HuH-7 (cell line): ENCODE data around the gene MFSD6.

Source experiments
- DNase-seq: peaks from one replicate; pipeline ENCODE4 v3.0.0; 2011; ENCODE audit warnings: low spot score

MFSD6 gene

DNA sequence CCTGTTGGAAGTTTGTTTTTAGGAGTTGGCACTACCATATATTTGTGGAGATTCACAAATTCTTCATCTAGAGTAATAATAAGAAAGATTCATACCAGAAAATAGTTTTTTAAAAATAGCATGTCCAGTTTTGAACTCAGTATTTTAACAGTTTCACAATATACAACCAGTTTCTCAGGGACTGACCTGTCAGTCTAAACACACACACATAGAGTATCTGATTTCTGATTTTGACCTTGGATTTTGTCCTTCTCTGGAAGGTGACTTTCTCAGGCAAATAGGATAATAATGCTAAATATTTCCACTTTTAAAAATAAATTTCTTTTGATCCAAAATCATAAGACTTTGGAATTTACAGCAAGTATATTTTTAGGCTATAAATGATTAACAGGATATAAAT lies 32.0 kb downstream of the MFSD6 start:
- no peak for DNase-seq

DNA sequence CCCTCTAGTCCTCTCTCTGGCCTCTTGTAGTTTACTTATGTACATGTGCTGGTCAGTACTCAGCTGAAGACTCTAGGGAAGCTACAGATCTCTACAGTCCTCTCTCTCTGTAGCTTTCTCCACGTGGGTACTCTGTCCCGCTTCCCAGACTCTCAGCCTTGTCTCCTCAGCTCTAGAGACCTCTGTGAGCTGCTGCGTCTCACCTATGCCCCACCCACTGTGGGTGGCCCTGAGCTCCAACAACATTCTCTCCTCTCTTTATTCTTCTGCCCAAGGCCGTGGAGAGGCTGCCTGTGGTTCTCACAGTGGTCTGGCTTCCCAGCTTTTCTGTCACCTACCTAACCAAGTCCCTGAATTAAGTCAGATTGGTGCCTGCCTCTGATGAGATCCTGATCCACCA lies 33.4 kb downstream of the MFSD6 start:
- DNase-seq, result no peak

DNA sequence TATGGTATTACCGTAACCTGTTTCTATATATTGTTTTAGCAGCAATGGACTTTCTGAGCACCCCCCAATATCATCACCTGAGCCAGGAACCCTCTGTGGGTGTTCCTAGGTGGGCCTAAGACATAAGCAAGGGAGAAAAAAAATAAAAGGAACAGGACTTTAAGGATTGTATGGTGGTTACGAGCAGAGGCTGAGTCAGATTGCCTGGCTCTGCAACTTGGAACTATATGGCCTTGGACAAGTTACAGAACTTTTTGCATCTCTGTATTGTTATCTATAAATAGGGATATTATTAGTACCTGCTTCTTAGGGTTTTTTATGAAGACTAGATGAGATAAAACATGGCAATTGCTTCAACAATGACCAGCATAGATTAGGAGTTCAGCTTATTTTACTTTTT lies 34.9 kb downstream of the MFSD6 start:
- DNase-seq, result no peak

DNA sequence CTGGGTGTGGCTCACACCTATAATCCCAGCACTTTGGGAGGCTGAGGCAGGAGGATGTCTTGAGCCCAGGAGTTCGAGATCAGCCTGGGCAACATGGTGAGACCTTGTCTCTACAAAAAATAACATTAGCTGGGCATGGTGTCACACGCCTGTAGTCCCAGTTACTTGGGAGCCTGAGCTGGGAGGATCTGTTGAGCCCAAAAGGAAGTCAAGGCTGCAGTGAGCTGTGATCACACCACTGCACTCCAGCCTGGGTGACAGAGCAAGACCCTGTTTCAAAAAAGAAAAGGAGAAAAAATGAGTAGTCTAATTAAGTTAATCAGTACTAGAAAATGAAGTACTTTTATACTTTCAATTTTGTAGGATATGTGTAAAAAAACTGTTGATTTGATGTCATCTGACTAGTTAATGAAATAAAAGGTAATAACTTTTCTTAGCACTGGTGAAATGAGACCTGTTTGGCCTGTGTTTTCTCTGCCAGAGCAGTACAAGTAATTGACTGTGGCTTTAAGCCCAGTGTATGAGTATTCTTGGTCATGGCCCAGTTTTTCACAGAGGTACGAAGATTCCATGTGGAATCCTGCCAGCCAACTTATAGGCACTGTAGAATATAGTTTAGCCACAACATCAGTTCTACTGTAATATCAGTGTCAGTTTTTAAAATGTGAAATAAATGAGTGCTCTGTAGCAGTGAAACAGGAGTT lies 35.8 kb downstream of the MFSD6 start:
- no peak for DNase-seq

DNA sequence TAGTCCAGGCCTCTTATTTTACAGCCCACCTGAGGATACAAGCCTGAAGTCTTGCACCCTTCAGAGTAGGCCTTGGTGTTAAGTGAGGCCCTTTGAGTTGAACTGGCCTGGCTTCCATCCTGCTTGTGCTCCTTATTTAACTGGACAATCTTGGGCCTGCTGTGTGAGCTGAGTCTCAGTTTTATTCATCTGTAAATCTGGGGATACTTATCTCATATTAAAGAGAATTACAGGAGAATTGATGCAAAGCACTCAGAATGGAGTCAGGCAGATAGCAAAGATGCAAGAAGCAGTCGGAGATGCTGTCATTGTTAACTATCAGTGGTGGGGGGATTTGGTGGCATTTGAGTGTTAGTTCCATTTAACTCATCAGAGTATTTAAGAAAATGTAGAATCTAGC lies 36.8 kb downstream of the MFSD6 start:
- no peak for DNase-seq

DNA sequence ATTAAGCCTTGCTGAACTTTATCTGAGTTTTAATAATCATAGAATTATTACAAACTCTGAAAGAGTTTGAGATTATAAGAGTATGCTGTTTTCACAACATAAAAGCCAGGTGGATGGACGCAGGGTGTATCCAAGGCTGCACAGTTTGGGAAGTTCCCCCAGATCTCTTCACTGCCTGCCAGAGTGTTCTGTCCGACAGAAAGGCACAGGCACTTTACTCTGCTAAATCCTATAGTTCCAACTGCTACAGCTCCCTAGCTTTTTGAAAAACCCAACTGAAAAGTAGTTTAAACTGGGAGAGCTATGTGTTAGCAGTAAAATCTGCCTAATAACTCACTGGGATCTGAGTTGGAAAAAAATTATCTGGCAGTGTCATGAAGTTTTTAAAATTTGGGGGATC lies 38.0 kb downstream of the MFSD6 start:
- no peak for DNase-seq

DNA sequence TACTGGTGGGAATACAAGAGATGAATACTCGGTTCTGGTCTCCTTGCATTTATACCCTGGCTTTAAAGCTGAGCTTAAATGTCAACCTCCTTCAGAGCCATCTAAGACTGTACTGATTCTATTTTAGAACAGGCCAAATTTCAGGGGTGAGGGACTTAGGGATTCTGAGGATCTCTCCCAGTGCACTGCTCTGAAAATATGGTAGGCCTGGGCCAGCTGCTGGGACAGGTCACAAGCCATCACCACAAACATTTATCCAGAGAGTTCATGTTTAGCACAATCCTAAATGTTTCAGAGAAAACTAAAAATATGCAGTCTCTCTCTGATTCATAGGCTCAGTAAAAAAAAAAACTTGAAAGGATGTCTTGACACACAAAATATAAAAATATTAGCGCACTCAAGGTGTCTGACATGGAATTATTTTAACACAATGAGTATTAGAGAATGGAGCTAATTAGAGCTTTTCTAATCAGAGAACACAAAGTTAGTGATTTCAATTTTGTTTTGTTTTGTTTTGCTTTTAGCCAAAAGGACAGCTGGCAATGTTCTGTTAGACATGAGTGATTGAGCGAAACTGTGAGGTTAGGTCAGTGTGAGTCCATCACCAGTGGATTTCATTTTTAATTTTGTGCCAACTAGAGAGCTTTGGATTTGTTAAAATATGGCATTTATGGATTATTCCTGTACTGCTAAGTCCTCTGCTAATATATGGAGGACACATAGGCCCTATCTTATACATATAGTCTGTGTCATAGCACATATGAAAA lies 38.8 kb downstream of the MFSD6 start:
- DNase-seq, result no peak

DNA sequence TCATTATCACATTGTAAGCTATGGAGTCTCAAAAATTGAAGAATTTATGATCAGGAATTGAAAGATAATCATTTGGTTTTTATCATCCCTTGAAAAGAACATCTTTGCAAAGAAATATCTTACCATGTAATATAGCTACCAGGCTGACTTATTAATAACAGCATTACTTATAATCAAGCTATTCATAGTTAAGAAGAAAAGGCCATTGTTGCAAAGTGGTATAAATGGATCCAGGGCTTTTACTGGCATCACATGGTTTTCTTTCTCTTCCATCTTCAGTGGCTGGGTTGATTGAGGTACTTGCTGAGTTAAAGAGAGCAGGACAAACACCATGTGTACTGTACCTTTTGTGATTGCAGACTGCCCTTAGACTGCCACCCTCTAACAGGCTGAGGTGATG lies 39.6 kb downstream of the MFSD6 start:
- DNase-seq, result no peak

DNA sequence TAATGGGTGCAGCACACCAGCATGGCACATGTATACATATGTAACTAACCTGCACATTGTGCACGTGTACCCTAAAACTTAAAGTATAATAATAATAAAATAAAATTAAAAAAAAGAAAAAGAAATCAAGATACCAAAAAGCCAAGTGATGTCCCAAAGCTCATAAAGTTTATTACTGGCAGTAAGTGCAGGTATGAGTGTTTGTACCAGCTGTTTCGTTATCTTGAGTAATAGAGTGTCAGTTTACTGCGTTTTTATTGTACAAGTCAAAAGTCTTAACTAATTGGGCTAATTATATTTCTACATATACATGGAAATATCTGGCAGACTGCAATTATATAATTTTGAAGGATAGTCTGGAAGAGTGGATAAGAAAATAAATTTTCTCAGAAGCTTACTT lies 41.8 kb downstream of the MFSD6 start:
- DNase-seq, result no peak

DNA sequence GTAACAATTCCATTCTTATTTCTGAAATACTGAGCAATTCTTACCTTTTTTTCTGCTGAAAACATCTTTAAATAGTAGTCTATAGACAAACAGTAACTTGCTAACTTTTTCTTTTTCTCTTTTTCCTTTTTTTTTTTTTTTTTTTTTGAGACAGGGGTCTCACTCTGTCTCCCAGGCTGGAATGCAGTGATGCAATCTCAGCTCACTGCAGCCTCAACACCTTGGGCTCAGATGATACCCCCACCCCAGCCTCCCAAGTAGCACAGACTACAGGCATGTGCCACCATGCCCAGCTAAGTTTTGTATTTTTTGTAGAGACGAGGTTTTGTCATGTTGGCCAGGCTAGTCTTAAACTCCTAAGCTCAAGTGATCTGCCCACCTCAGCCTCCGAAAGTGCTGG lies 42.2 kb downstream of the MFSD6 start:
- DNase-seq, result no peak

DNA sequence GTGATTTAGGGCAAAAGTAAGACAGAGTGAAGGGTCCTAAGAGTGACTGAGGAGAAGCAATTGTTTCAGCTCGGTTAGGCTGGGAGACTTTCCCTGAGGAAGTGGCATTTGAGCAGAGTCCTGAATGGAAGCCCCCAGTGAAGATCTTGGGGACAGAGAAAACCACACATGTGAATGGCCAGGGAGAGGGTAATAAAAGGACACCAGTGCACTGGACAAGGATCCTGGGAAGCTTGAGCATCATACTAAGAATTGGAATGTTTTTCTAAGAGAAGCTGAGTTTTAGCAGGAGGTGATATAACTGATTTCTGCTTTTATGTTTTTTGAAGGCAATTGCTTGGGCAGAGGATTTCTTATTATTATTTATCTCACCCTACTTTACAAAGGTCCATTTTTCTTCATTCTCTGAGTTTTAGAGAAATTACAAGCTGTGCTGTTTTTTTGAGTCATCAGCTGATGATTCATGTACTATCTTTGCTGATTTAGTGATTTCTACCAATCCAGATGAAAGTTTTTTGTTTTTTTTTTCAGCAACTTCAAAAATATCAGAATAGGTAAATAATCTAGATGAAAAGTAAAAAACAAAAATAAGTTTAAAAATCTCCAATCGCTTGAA lies 43.5 kb downstream of the MFSD6 start:
- no peak for DNase-seq

DNA sequence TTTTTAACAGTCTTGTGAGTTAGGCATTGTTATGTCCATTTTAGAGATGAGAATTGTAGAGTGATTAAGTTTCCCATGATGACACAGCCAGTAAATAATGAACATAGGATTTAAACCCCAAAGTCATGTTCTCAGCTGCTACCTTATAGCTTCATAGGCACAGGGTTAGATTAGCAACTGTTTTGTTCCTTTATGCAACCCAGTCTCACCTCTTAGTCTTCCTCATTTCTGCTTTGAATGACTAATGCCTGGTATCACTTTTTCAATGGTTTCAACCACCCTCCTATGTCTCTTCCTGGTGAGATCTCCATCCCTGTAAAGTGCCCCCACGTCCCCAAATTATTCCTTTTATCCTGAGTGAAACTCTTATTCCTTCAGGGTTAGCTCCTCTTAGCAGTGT lies 44.3 kb downstream of the MFSD6 start:
- no peak for DNase-seq

DNA sequence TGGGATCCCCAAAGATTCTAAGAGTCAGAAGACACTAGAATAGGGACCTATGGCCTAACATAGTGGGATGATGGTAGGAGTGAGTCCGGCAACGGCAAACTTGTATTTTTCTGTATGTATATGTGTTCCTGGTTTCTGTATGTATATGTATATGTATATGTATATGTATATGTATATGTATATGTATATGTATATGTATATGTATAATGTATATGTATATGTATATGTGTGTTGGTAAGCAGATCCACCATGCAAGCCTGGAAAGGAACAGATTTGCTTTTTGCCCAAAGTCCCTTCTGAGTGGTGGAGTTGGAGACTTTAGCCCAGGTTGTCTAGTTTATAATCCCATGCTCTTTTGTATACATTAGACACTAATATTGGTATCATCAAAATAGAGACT lies 46.6 kb downstream of the MFSD6 start:
- DNase-seq, result no peak

DNA sequence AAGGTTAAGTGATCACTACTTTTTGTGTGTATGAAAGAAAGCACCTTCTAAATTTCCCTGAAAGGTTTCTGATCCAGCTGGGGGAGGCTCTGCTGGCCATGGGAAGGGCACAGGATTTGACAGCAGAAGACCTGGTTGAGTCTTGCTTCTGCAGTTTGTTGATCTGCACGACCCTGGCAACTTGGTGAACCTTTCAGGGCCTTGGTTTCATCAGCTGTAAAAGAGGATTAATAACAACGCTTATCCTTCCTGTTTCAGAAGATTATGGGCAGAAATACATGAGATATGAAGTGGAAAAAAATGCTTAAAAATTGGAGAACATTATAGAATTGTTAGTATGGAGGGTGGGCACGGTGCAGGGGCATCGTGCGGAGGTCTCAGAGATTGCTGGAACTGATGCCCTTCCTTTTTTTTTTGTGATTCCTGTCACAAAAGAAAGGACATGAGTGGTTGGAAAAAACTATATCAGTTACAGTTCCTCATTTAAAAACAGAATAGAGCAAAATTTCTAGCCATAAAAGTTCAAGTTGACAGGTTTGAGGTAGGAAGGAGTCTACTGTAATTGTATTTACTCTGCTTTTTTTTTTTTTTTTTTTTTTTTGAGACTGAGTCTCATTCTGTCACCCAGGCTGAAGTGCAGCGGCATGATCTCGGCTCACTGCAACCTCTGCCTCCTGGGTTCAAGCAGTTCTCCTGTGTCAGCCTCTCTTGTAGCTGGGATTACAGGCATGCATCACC lies 47.4 kb downstream of the MFSD6 start:
- DNase-seq, result no peak

DNA sequence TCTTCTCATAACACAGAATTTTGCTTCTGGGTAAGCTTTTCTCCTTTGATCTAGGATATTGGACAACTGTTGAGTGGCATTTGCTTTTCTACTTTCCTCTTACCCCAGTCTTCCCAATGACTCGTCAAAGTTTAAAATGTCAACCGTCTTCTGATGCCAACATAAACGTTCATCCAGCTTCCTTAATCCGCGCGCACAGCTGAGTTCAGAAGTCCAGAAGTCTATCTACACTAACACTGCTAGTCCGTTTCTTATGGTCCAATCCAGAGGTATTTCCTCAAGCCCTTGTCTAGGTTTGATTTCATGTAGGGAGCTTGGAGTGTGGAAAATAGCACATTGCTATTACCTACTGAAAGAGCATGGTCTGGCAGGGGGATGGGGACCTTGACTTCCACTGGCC lies 48.7 kb downstream of the MFSD6 start:
- DNase-seq, result no peak

DNA sequence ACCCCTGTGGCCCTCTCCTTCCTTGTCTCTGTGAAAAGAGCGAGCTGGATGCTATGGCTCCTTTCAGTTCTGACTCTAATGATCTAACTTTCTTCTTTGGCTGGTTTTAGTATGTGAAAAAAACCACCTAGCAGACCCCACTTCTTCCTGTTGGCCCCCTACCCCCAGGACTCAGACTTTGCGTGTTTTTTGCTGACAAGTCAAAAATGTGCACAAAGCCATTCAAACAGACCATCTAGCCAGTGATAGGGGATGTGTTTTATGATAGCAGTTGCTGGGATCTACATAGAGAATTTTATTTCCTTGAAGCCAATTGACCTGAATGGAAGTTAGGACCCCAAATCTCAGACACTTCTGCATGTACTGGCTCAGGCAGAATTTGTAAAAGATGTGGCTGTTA lies 49.1 kb downstream of the MFSD6 start:
- no peak for DNase-seq

DNA sequence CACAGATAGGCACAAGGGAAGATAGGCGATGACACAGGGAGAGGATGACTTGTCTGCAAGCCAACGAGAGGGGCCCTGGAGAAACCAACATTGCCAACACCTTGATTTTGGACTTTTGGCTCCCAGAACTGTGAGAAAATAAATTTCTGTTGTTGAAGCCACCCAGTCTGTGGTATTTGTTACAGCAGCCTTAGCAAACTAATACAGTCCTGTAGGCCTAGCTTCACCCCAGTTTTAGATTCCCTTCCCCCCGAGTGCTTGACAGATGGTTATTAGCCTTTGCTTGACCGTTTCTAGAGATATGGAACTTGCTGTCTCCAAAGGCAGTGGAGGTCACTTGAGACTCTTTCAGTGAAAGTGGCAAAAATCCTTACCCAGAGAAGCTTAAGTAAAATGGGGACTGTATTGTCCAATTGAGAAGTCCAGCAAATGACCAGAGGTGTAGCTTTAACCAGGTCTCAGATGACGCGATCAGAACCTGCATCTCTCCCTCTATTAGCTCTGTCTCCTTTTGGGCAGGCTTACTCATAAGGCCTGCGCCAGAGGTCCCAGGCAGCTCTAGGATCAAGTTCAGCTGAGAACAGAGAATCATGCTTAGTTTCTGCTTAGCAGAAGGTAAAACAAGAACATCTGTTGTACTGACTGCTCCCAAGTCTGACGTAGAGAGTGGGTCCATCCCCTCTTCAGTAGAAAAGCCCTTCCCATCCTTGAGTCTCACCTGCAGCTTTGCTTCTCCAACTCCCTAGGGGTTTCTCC lies 50.4 kb downstream of the MFSD6 start:
- no peak for DNase-seq

DNA sequence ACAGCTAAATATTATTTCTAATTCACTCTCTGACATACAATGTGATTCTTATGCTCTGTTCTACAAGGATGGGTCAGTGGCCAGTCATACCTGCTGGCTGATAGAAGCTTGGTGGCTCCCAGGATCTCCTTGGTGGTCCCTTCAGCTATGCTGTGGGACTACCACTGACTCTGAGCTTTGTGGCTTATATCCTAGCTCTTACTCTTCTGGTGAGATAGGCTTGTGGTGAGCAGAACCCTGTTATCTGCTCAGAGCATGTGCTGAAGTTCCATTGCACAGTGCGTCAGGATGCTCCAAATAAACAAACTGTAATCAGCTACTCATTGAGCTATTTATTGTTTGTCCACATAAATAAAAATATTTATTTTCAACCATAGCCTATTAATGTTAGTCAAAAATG lies 51.7 kb downstream of the MFSD6 start:
- no peak for DNase-seq

DNA sequence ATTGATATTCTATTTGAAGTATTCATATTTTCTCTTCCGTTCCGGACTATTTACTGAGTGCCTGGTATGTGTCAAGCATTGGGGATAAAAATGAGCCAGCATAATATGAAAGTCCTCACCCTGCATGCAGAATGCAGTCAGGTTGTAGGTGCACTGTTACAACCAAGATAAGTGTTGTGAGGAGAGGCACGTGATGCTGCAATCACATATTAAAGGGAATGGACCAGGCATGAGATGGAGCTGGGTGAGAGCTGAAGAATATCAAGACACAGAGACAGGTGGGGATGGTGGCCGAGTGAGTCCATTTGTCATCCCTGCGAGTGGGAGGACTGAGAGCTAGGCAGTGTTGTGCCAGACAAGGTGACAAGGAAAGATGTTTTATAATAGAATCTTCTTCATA lies 52.3 kb downstream of the MFSD6 start:
- no peak for DNase-seq

DNA sequence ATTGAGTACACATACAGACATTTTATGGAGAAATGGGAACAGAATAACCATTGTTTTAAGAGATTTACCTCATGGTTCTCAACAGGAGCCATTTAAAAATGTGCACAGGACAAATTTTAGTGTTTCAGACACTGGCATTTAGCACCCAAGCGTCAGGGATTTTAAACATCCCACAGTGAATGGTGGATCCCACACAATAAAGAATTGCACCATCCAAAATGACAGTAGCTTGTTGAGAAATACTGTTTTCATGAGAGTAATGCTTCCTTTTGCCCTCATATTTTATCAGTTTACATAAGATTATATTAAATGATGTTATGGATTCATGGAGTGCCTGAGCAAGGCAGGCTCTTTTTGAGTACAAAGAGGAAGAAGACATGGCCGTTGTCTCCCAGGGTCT lies 54.0 kb downstream of the MFSD6 start:
- DNase-seq, result no peak

DNA sequence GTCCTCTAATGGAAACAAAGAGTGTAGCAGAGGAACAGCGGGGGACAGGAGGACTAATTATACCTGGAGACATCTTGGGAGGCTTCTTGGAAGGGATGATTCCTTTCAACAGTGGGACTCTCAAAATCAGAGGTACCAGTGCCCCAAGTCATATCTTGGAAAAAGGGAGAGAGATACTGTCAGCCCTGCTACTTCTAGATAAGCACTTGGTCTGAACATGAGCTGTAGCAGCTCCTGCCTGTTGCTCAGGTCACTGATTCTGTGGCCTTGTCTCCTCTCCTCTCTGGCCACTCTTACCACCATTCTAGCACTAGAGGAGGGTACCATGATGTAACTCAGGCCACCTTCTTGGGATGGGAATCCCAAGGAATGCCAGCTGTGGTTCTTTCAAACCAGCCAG lies 54.5 kb downstream of the MFSD6 start:
- no peak for DNase-seq

DNA sequence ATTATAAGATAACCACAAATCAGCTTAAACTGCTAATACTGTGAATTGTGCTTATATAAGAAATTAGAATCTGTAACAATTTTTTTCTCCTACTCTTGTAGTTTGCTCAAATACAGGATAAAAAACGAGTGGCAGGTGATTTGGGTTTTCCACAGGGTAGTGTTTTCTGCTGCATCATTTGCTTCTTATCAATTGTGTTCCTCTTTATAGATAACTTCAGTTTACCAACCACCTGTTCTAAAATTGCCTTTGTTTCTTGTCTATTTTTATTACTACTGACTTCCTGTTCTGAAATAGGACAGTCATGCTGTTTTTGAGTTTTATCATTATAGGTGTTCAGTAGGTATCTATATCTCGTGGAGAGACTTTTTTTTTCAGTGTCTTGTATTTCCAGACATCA lies 56.9 kb downstream of the MFSD6 start:
- DNase-seq, result no peak
